ENCODE measurements around the gene ANGPTL2.

Gene ANGPTL2

GRCh38 chr9:127092041-127092608 lies 30.3 kb downstream of the ANGPTL2 start:
- DNase-seq: no peak

- DNase-seq: no peak
These were observed 30.9 kb downstream of the ANGPTL2 start for GRCh38 chr9:127091526-127091925.

GRCh38 chr9:127090341-127090985 lies 32.0 kb downstream of the ANGPTL2 start:
- DNase-seq: no peak

GRCh38 chr9:127089631-127090081 lies 32.8 kb downstream of the ANGPTL2 start:
- DNase-seq: no peak

GRCh38 chr9:127088724-127089615 lies 33.5 kb downstream of the ANGPTL2 start:
- no peak for DNase-seq

GRCh38 chr9:127087836-127088235 lies 34.6 kb downstream of the ANGPTL2 start:
- DNase-seq: no peak

- DNase-seq: no peak
These were observed 35.0 kb downstream of the ANGPTL2 start for GRCh38 chr9:127087411-127087810.

GRCh38 chr9:127086771-127087170 lies 35.7 kb downstream of the ANGPTL2 start:
- no peak for DNase-seq

GRCh38 chr9:127085186-127085585 lies 37.2 kb downstream of the ANGPTL2 start:
- no peak for DNase-seq

GRCh38 chr9:127084076-127085039 lies 38.1 kb downstream of the ANGPTL2 start:
- no peak for DNase-seq

- DNase-seq: no peak
These were observed 39.1 kb downstream of the ANGPTL2 start for GRCh38 chr9:127083138-127083980.

- no peak for DNase-seq
These were observed 40.9 kb downstream of the ANGPTL2 start for GRCh38 chr9:127081250-127082185.

GRCh38 chr9:127079446-127080140 lies 42.8 kb downstream of the ANGPTL2 start:
- no peak for DNase-seq

GRCh38 chr9:127078988-127079387 lies 43.4 kb downstream of the ANGPTL2 start:
- DNase-seq: no peak

- DNase-seq: no peak
These were observed 44.1 kb downstream of the ANGPTL2 start for GRCh38 chr9:127078336-127078735.

- DNase-seq: no peak
These were observed 44.8 kb downstream of the ANGPTL2 start for GRCh38 chr9:127077644-127077946.

- no peak for DNase-seq
These were observed 45.4 kb downstream of the ANGPTL2 start for GRCh38 chr9:127076860-127077643.

GRCh38 chr9:127075624-127076372 lies 46.6 kb downstream of the ANGPTL2 start:
- no peak for DNase-seq
